ENCODE results near the gene TLCD5. TPM values are rescaled to one million over a fixed set of nuclear protein-coding genes. Genes with fewer than 3 reads are reported as not detected.

TLCD5 gene
- total RNA-seq, 4 donors from 2014 or later, result 1.4 to 3.1 (median 2.2) TPM

DNA sequence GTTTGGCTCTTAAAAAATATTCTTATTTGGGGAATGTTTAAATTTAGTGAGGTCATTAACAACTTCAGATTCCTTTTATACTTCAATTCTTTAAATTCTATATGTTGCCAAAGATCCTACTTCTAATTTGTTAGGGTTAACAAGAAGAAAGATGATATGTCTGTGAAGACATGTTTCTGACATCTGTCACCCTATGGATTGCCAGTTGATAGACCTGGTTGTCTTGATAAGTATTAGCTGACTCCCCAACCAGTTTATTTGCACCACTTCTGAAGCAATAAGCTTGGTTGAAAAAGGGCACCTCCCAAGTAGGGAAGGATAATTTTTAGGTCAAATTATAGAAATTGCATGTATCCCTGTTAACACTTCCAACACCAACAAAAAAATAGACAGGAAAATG, 40.4 kb downstream of the TLCD5 start:
- Histone ChIP-seq H3K9me3 (no peaks in the 10 kb centered on the region), H3K27ac (no peak overlapping the region), H3K4me3 (no peak overlapping the region), H3K36me3 (no peaks in the 10 kb centered on the region), H3K27me3 (no peaks in the 10 kb centered on the region), H3K4me1 (peaks cover 0 to 3% (median 0%) of the 10 kb centered on the region in 4 donors)
- DNase-seq, result no peak
- TF ChIP-seq, protein P1, sequence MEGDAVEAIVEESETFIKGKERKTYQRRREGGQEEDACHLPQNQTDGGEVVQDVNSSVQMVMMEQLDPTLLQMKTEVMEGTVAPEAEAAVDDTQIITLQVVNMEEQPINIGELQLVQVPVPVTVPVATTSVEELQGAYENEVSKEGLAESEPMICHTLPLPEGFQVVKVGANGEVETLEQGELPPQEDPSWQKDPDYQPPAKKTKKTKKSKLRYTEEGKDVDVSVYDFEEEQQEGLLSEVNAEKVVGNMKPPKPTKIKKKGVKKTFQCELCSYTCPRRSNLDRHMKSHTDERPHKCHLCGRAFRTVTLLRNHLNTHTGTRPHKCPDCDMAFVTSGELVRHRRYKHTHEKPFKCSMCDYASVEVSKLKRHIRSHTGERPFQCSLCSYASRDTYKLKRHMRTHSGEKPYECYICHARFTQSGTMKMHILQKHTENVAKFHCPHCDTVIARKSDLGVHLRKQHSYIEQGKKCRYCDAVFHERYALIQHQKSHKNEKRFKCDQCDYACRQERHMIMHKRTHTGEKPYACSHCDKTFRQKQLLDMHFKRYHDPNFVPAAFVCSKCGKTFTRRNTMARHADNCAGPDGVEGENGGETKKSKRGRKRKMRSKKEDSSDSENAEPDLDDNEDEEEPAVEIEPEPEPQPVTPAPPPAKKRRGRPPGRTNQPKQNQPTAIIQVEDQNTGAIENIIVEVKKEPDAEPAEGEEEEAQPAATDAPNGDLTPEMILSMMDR (IDR thresholded peaks at IDR 0.05), result no peak
- TF ChIP-seq POLR2A (IDR thresholded peaks at IDR 0.05), result no peak

DNA sequence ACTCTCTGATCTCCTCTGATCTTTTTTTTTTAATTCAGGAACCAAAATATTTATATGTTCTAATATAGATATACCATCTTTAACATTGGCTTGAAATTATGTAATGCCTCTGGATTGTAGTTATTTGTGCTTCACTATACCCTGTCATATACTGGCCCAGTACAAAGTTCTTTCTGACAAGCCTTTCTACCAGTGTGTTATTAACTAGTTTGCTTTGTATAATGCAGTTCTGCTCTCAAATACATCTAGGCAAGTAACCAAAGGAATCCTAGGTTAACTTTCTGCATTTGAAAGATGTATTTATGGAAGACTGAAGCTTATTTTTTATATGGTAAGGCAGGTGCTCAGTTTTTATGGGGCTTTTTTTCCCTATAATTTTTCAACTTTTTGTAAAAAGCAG, 47.2 kb downstream of the TLCD5 start:
- Histone ChIP-seq H3K27me3 (no peaks in the 10 kb centered on the region), H3K27ac (peak overlapping the region in 1 of 4 donors; percentile 36), H3K4me3 (no peak overlapping the region), H3K36me3 (no peaks in the 10 kb centered on the region), H3K4me1 (peaks cover 0 to 17% (median 0%) of the 10 kb centered on the region in 4 donors), H3K9me3 (no peaks in the 10 kb centered on the region)
- DNase-seq, result no peak
- TF ChIP-seq, protein P1 (IDR thresholded peaks at IDR 0.05), result no peak
- TF ChIP-seq POLR2A (IDR thresholded peaks at IDR 0.05), result no peak

DNA sequence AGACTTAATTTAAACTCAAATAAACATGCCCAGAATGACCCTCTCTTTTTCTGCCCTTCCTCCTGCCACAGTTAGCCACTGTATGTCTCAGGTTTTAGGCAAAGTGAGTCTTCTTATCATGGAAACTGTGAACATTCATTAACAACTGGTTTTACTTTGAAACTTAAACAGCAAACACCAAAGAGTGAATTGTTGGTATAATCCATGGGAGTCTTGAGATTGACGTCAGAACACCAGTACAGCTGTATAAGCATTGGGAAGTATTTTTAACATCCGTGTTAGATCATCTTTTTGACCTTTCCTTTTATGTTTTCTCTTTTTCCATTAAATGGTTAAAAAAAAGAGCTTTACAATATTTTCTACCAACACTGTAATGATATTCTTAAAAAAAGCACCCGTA, 50.0 kb downstream of the TLCD5 start:
- Histone ChIP-seq H3K4me3 (no peak overlapping the region), H3K9me3 (no peaks in the 10 kb centered on the region), H3K27me3 (no peaks in the 10 kb centered on the region), H3K27ac (no peak overlapping the region), H3K36me3 (no peaks in the 10 kb centered on the region), H3K4me1 (peaks cover 0 to 17% (median 0%) of the 10 kb centered on the region in 4 donors)
- no peak for DNase-seq
- TF ChIP-seq POLR2A (IDR thresholded peaks at IDR 0.05), result no peak

DNA sequence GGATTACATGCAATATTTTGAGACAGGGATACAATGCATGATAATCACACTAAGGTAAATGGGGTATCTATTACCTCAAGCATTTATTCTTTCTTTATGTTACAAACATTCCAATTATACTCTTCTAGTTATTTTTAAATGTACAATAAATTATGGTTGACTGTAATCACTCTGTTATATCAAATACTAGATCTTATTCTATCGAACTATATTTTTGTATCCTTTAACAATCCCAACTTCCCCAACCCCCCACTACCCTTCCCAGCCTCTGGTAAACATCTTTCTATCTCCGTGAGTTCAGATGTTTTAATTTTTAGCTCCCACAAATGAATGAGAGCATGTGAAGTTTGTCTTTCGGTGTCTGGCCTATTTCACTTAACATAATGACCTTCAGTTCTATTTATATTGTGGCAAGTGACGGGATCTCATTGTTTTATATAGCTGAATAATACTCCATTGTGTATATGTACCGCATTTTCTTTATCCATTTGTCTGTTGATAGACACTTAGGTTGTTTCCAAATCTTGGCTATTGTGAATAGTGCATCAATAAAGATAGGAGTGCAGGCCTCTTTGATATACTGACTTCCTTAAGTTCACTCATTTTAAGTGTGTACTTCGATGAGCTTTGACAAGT, 51.6 kb downstream of the TLCD5 start:
- no peak for DNase-seq
- H3K36me3 ChIP-seq, result no peaks in the 10 kb centered on the region
- no peak for TF ChIP-seq POLR2A (IDR thresholded peaks at IDR 0.05)
- TF ChIP-seq, protein P1 (IDR thresholded peaks at IDR 0.05), result no peak
- H3K27me3 ChIP-seq, result no peaks in the 10 kb centered on the region
- peaks cover 0 to 9% (median 0%) of the 10 kb centered on the region in 4 donors for H3K4me1 ChIP-seq
- no peak overlapping the region for H3K27ac ChIP-seq
- no peak overlapping the region for H3K4me3 ChIP-seq
- H3K9me3 ChIP-seq, result no peaks in the 10 kb centered on the region

DNA sequence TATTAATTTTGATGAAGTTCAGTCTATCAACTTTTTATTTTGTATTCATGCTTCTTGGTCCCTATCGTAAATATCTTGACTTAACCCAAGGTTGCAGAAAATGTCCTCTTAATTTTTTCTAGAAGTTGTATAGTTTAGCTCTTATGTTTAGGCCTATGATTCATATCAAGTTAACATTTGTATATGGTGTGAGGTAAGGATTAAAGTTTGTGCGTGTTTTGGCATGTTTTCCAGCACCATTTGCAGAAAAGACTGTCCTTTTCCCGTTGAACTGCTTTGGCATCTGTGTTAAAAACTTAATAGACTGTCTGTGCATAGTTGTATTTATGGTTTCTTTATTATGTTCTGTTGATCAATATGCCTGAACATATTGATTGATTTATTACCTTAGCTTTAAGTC, 53.4 kb downstream of the TLCD5 start:
- Histone ChIP-seq H3K27me3 (no peaks in the 10 kb centered on the region), H3K4me3 (no peak overlapping the region), H3K27ac (no peak overlapping the region), H3K9me3 (no peaks in the 10 kb centered on the region), H3K36me3 (no peaks in the 10 kb centered on the region), H3K4me1 (no peaks in the 10 kb centered on the region)
- TF ChIP-seq, protein P1 (IDR thresholded peaks at IDR 0.05), result no peak
- no peak for TF ChIP-seq POLR2A (IDR thresholded peaks at IDR 0.05)
- no peak for DNase-seq

DNA sequence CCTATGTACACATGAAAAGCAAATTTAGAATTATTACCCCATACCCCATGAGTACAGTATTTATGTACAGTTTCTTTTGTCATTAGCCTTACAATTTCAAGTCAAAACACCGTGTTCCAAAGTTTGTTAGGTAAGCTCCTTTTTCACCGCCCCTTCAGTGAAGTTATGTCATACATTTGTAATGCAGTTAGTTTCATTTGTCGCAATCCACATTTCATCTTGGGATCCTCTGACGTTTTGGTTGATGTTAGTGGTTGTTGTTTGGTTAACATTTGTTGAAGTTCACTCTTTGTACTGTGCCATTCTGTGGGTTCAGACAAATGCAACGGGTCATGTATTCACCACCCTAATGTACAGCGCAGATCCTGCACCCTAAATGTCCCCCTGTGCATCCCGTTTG, 56.3 kb downstream of the TLCD5 start:
- Histone ChIP-seq H3K4me1 (peaks cover 0 to 7% (median 0%) of the 10 kb centered on the region in 4 donors), H3K4me3 (no peak overlapping the region)

More for the DNA sequence above, 56.3 kb downstream of the TLCD5 start:
- no peaks in the 10 kb centered on the region for H3K27me3 ChIP-seq
- TF ChIP-seq, protein P1 (IDR thresholded peaks at IDR 0.05), result no peak
- TF ChIP-seq POLR2A (IDR thresholded peaks at IDR 0.05), result no peak
- no peaks in the 10 kb centered on the region for H3K9me3 ChIP-seq
- DNase-seq, result no peak
- no peak overlapping the region for H3K27ac ChIP-seq
- H3K36me3 ChIP-seq, result no peaks in the 10 kb centered on the region

Small RNA genes within 50 kb of the gene (small RNA-seq; reads per million reads assigned to genes)
- gene RF00100, result 738 to 1,434 reads per million in 2 donors

Other genes with a start within 250 kb of the TLCD5 start
- 10 to 100 TPM in 1 of 4 donors, 1 to 10 TPM in 3; 7.8 to 33.3 (median 9.1) TPM for gene TRIM29, start 187.2 kb upstream of the TLCD5 start, total RNA-seq
- gene OAF, start 114.3 kb upstream of the TLCD5 start, total RNA-seq, result 100 to 1,000 TPM in 3 of 4 donors, 10 to 100 TPM in 1; 66.0 to 344 (median 228) TPM
- 1 to 10 TPM in 3 of 4 donors, not detected in 1; 2.2 to 3.3 (median 2.8) TPM for gene POU2F3, start 85.2 kb upstream of the TLCD5 start, total RNA-seq
- 100 to 1,000 TPM; 102 to 122 (median 107) TPM for gene ARHGEF12, start 11.1 kb downstream of the TLCD5 start, total RNA-seq
- gene GRIK4, start 186.4 kb downstream of the TLCD5 start, total RNA-seq, result 1 to 10 TPM in 1 of 4 donors, under 1 TPM in 1, not detected in 2; 0.40 to 2.5 TPM